ENCODE measurements around the gene QRSL1.

QRSL1 gene

GRCh38 chr6:106614166-106614565, 15.2 kb upstream of the QRSL1 start:
- no peak overlapping the region for H3K27ac ChIP-seq
- H2AFZ ChIP-seq (ENCODE audit: low read depth): no peak overlapping the region
- no peaks in the 10 kb centered on the region for H3K27me3 ChIP-seq (ENCODE audit: insufficient read depth, low read depth)
- no peak overlapping the region for H3K4me2 ChIP-seq
- H3K36me3 ChIP-seq (ENCODE audit: insufficient read depth): no peaks in the 10 kb centered on the region
- H3K4me3 ChIP-seq (IDR thresholded peaks at IDR 0.05; ENCODE audit: insufficient read depth, low read depth, low read length): no peak overlapping the region
- TF ChIP-seq CTCF (conservative IDR thresholded peaks at IDR 0.05; ENCODE audit: low read depth, low read length): no peak
- H3K9ac ChIP-seq: no peak overlapping the region
- H3K79me2 ChIP-seq (ENCODE audit: insufficient read depth, low read depth): no peaks in the 10 kb centered on the region
- H3K4me1 ChIP-seq (ENCODE audit: low read depth, poor library complexity, severe bottlenecking): no peaks in the 10 kb centered on the region
- no peaks in the 10 kb centered on the region for H4K20me1 ChIP-seq (ENCODE audit: insufficient read depth)

GRCh38 chr6:106614592-106615257, 14.7 kb upstream of the QRSL1 start:
- TF ChIP-seq CTCF (conservative IDR thresholded peaks at IDR 0.05; ENCODE audit: low read depth, low read length): no peak
- Histone ChIP-seq H3K4me2 (no peak overlapping the region), H3K36me3 (ENCODE audit: insufficient read depth) (no peaks in the 10 kb centered on the region), H3K9ac (no peak overlapping the region), H3K4me3 (IDR thresholded peaks at IDR 0.05; ENCODE audit: insufficient read depth, low read depth, low read length) (no peak overlapping the region), H3K27me3 (ENCODE audit: insufficient read depth, low read depth) (no peaks in the 10 kb centered on the region), H2AFZ (ENCODE audit: low read depth) (no peak overlapping the region), H3K4me1 (ENCODE audit: low read depth, poor library complexity, severe bottlenecking) (no peaks in the 10 kb centered on the region), H3K79me2 (ENCODE audit: insufficient read depth, low read depth) (no peaks in the 10 kb centered on the region), H3K27ac (no peak overlapping the region), H4K20me1 (ENCODE audit: insufficient read depth) (no peaks in the 10 kb centered on the region)

- no peak overlapping the region for H3K27ac ChIP-seq
- no peak overlapping the region for H3K4me2 ChIP-seq
- TF ChIP-seq CTCF (conservative IDR thresholded peaks at IDR 0.05; ENCODE audit: low read depth, low read length): no peak
- no peaks in the 10 kb centered on the region for H3K27me3 ChIP-seq (ENCODE audit: insufficient read depth, low read depth)
- no peak overlapping the region for H2AFZ ChIP-seq (ENCODE audit: low read depth)
- H3K79me2 ChIP-seq (ENCODE audit: insufficient read depth, low read depth): no peaks in the 10 kb centered on the region
- no peak overlapping the region for H3K9ac ChIP-seq
- H3K4me3 ChIP-seq (IDR thresholded peaks at IDR 0.05; ENCODE audit: insufficient read depth, low read depth, low read length): no peak overlapping the region
- no peaks in the 10 kb centered on the region for H4K20me1 ChIP-seq (ENCODE audit: insufficient read depth)
- H3K4me1 ChIP-seq (ENCODE audit: low read depth, poor library complexity, severe bottlenecking): no peaks in the 10 kb centered on the region
- no peaks in the 10 kb centered on the region for H3K36me3 ChIP-seq (ENCODE audit: insufficient read depth)
Observed at GRCh38 chr6:106617302-106617701, 12.1 kb upstream of the QRSL1 start.

GRCh38 chr6:106617857-106618256, 11.5 kb upstream of the QRSL1 start:
- no peak for TF ChIP-seq CTCF (conservative IDR thresholded peaks at IDR 0.05; ENCODE audit: low read depth, low read length)
- Histone ChIP-seq H3K79me2 (ENCODE audit: insufficient read depth, low read depth) (no peaks in the 10 kb centered on the region), H3K4me2 (no peak overlapping the region)

More at GRCh38 chr6:106617857-106618256, 11.5 kb upstream of the QRSL1 start:
- Histone ChIP-seq H3K27me3 (ENCODE audit: insufficient read depth, low read depth) (no peaks in the 10 kb centered on the region), H2AFZ (ENCODE audit: low read depth) (no peak overlapping the region), H3K9ac (no peak overlapping the region), H4K20me1 (ENCODE audit: insufficient read depth) (no peaks in the 10 kb centered on the region), H3K27ac (no peak overlapping the region), H3K4me1 (ENCODE audit: low read depth, poor library complexity, severe bottlenecking) (no peaks in the 10 kb centered on the region), H3K4me3 (IDR thresholded peaks at IDR 0.05; ENCODE audit: insufficient read depth, low read depth, low read length) (no peak overlapping the region), H3K36me3 (ENCODE audit: insufficient read depth) (no peaks in the 10 kb centered on the region)
